ENCODE data around the gene S100A6.

S100A6 gene

GRCh38 chr1:153549741-153550397 lies 14.1 kb upstream of the S100A6 start:
- no peak overlapping the region for H3K4me2 ChIP-seq (ENCODE audit: insufficient read depth, low read length)
- no peak overlapping the region for H2AFZ ChIP-seq (ENCODE audit: low read depth, low read length)
- no peaks in the 10 kb centered on the region for H3K79me2 ChIP-seq (ENCODE audit: insufficient read depth, low read length)
- no peaks in the 10 kb centered on the region for H3K36me3 ChIP-seq (ENCODE audit: insufficient read depth, low read length)
- no peak for DNase-seq
- no peak overlapping the region for H3K9ac ChIP-seq (ENCODE audit: low read depth, low read length)
- peaks cover 18% of the 10 kb centered on the region for H3K4me1 ChIP-seq (ENCODE audit: insufficient read depth, low read length)
- ATAC-seq (ENCODE audit: insufficient read depth, low read depth) = no peak
- TF ChIP-seq CTCF (IDR thresholded peaks at IDR 0.05; ENCODE audit: borderline replicate concordance, extremely low read depth, low read length, poor library complexity, severe bottlenecking) = no peak
- no peak for TF ChIP-seq EZH2 (IDR thresholded peaks at IDR 0.05; ENCODE audit: borderline replicate concordance, low read depth, low read length, severe bottlenecking)
- no peak overlapping the region for H3K27ac ChIP-seq (ENCODE audit: low read length)
- no peaks in the 10 kb centered on the region for H3K27me3 ChIP-seq (ENCODE audit: insufficient read depth, low read length, poor library complexity)
- no peaks in the 10 kb centered on the region for H4K20me1 ChIP-seq (ENCODE audit: insufficient read depth, low read length)
- H3K9me3 ChIP-seq (ENCODE audit: insufficient read depth, low read length, severe bottlenecking) = no peaks in the 10 kb centered on the region
- no peak overlapping the region for H3K4me3 ChIP-seq (ENCODE audit: low read depth in 1 of 2, low read length in 2 of 2)

GRCh38 chr1:153548722-153549688 lies 13.2 kb upstream of the S100A6 start, which contains the start of gene S100A3:
Gene S100A3 (minus strand): TSS chr1:153549258. CDS start chr1:153548485, 773 bp downstream.
- Histone ChIP-seq H4K20me1 (ENCODE audit: insufficient read depth, low read length) (no peaks in the 10 kb centered on the region), H2AFZ (ENCODE audit: low read depth, low read length) (no peak within 1 kb of the TSS), H3K27me3 (ENCODE audit: insufficient read depth, low read length, poor library complexity) (no peaks in the 10 kb centered on the region), H3K36me3 (ENCODE audit: insufficient read depth, low read length) (no peaks in the 10 kb centered on the region), H3K4me1 (ENCODE audit: insufficient read depth, low read length) (peaks cover 26% of the 10 kb centered on the region), H3K4me2 (ENCODE audit: insufficient read depth, low read length) (no peak within 1 kb of the TSS), H3K9me3 (ENCODE audit: insufficient read depth, low read length, severe bottlenecking) (no peaks in the 10 kb centered on the region), H3K9ac (ENCODE audit: low read depth, low read length) (no peak within 1 kb of the TSS), H3K79me2 (ENCODE audit: insufficient read depth, low read length) (no peaks in the 10 kb centered on the region), H3K27ac (ENCODE audit: low read length) (no peak within 1 kb of the TSS), H3K4me3 (ENCODE audit: low read depth in 1 of 2, low read length in 2 of 2) (no peak within 1 kb of the TSS)
- TF ChIP-seq EZH2 (IDR thresholded peaks at IDR 0.05; ENCODE audit: borderline replicate concordance, low read depth, low read length, severe bottlenecking) (no peak), CTCF (IDR thresholded peaks at IDR 0.05; ENCODE audit: borderline replicate concordance, extremely low read depth, low read length, poor library complexity, severe bottlenecking) (no peak)
- DNase-seq (no peak), ATAC-seq (ENCODE audit: insufficient read depth, low read depth) (no peak)

GRCh38 chr1:153547560-153548551 lies 12.1 kb upstream of the S100A6 start:
- Histone ChIP-seq H3K4me1 (ENCODE audit: insufficient read depth, low read length) (peaks cover 38% of the 10 kb centered on the region), H3K9ac (ENCODE audit: low read depth, low read length) (no peak overlapping the region)
- no peak for DNase-seq

More at GRCh38 chr1:153547560-153548551, 12.1 kb upstream of the S100A6 start:
- H3K9me3 ChIP-seq (ENCODE audit: insufficient read depth, low read length, severe bottlenecking) = no peaks in the 10 kb centered on the region
- H3K4me3 ChIP-seq (ENCODE audit: low read depth in 1 of 2, low read length in 2 of 2) = no peak overlapping the region
- H3K4me2 ChIP-seq (ENCODE audit: insufficient read depth, low read length) = no peak overlapping the region
- H3K27me3 ChIP-seq (ENCODE audit: insufficient read depth, low read length, poor library complexity) = no peaks in the 10 kb centered on the region
- H3K36me3 ChIP-seq (ENCODE audit: insufficient read depth, low read length) = no peaks in the 10 kb centered on the region
- no peak overlapping the region for H3K27ac ChIP-seq (ENCODE audit: low read length)
- no peaks in the 10 kb centered on the region for H3K79me2 ChIP-seq (ENCODE audit: insufficient read depth, low read length)
- H2AFZ ChIP-seq (ENCODE audit: low read depth, low read length) = no peak overlapping the region
- no peak for TF ChIP-seq EZH2 (IDR thresholded peaks at IDR 0.05; ENCODE audit: borderline replicate concordance, low read depth, low read length, severe bottlenecking)
- no peak for TF ChIP-seq CTCF (IDR thresholded peaks at IDR 0.05; ENCODE audit: borderline replicate concordance, extremely low read depth, low read length, poor library complexity, severe bottlenecking)
- no peaks in the 10 kb centered on the region for H4K20me1 ChIP-seq (ENCODE audit: insufficient read depth, low read length)
- ATAC-seq (ENCODE audit: insufficient read depth, low read depth) = no peak

All from DND-41 (cell line).